GM19455 (cell line): ENCODE results near the gene CLMP.
"Not testable (repeated sequence)": the region's sequence is repeated elsewhere in the genome, so short reads cannot be mapped to it uniquely, and the experiment has no call there.

Source experiments
- ATAC-seq: cut with Tn5 transposase; IDR thresholded peaks from one replicate; pipeline ENCODE4 v1.9.1; 2021; ENCODE audit not compliant: unreplicated experiment

CLMP gene

DNA sequence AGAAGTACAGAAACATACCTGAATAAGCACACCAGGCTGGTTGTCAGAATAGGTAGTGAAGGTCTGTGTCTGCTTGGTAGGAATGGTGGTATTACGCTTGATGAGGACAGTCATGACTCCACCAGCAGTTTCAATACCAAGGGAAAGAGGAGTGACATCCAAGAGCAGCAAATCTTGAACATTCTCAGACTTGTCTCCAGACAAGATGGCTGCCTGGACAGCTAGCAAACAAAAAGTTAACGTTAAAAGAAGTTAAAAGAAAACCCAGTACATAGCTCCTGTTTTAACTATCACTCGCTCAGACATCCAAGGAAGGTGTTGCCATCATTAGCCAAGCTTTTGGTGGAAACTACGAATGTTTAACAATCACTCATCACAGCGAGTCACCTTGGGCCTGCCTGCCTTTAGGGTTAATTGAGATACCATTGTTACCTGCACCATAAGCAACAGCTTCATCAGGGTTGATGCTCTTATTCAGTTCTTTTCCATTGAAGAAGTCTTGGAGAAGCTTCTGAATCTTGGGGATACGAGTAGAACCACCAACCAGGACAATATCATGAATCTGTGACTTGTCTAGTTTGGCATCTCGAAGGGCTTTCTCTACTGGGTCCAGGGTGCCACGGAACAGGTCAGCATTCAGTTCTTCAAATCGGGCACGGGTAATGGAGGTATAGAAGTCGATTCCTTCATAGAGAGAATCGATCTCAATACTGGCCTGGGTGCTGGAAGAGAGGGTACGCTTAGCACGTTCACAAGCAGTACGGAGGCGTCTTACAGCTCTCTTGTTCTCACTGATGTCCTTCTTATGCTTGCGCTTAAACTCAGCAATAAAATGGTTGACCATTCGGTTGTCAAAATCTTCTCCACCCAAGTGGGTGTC is 135.8 kb downstream of the CLMP start:
- ATAC-seq: not testable (repeated sequence)

DNA sequence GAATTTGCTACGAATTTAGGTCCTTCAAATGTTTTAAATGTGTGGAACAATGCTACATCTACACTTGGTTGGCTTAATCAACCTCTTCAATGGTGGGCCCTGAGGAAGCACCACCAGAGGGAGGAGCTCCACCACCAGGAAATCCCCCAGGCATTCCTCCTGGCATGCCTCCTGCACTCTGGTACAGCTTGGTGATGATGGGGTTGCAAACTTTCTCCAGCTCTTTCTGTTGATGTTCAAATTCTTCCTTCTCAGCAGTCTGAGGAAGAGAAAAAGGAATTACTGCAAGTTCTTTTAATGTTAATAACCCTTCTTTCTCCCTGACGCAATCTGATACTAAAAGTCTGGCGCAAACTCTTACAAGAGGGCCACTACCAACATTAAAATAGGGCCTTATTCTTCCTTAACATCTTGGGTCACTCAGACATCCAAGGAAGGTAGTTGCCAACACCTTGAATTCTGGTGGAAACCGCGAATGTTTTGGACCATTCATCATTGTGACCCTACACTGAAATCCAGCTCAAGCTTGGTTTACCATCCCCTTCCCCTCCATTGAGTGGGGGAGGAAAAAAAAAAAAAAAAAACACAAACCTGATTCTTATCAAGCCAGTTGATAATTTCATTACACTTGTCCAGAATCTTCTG is 137.3 kb downstream of the CLMP start:
- ATAC-seq: no peak

- no peak for ATAC-seq
These were observed 138.1 kb downstream of the CLMP start for GRCh38 chr11:123056835-123057491.

GRCh38 chr11:123055191-123055901 is 139.7 kb downstream of the CLMP start:
- ATAC-seq: no peak

GRCh38 chr11:123054301-123055065 is 140.6 kb downstream of the CLMP start:
- ATAC-seq: peak; percentile 69

DNA sequence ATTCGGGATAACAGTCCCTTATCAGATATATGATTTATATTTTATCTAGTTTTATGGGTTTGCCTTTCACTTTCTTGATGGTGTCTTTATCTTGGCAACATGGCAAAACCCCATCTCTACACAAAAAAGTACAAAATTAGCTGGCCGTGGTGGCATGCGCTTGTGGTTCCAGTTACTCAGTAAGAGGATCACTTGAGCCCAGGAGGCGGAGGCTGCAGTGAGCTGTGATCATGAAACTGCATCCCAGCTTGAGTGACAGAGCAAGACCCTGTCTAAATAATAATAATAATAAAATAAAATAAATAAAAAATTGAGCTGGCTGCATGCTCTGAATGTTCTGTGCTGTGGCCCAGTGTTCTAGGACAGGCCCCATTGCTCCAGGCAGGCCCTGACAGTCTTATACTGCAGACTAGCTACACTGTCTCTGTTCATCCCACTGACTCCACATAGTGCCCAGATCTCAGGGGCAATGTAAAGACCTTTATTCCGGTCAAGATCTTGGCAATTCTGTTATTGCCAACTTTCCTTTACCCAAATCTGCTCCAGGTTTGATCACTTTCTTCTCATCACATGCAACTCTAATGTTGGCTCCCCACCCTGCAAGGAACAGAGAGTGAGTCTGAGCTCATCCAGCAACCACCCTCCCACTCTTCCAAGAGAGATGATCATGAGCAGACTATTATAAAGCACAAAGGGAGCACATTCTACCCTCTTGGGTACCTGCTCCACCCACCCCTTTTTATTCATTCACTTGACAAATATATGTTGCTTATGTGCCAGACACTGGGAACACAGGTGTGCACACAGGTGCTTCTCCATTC is 141.9 kb downstream of the CLMP start:
- no peak for ATAC-seq

DNA sequence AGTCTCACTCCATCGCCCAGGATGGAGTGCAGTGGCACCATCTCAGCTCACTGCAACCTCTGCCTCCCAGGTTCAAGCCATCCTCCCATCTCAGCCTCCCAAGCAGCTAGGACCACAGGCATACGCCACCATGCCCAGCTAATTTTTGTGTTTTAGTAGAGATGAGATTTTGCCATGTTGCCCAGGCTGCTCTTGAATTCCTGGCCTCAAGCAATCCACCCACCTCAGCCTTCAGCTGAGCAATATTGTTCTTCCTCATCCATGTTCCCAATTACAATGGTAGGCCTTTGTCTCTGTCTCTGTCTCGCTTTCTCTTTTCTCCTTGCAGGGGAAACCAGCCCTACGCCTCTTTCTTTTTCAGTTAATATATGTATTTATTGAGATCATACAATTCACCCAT is 143.4 kb downstream of the CLMP start:
- ATAC-seq: no peak

GRCh38 chr11:123051146-123051545 is 143.9 kb downstream of the CLMP start:
- no peak for ATAC-seq

DNA sequence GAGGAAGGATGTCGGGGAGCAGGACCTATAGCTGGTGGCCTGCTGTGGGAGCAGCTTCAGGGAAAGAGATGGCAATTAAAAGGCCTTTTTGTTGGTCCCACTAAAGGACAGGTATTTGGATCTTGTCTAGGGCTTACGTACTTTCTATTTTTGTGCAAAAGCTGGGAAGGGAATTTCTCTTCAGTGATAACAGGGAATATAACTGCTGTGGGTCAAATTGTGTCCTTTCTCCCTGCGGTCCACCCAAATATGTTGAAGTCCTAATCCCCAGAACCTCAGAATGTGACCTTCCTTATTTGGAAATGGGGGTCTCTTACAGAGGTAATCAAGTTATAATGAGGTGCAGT is 147.1 kb downstream of the CLMP start:
- no peak for ATAC-seq

DNA sequence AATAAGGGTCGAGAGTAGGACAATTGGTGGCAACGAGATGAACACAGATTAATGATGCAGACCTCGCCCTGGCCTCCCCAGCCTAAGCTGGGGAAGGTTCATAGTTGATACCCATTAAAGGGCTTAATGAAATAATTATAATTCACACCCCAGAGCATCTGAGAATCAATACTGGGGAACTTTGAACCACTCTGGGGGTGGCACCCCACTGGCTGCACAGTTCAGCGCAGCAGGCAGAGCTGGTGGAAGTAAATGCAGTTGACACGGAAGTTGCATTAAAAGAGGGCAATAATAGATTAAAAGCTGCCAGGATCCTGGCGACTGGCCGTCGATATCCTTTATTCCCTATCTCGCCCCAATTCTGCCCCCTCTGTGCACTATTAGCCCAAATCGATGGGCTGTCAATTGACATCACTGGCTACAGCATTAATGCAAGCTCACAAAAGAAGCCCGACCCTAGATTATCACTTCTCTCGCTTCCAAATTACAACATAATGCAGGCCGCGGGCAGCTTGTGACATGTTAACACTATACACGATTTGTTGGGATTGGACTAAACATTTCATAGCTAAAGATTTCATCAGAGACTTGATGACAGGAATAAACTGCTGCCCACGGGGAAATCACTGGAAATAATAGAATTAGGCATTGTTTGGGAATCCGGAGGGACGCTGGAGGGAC is 147.6 kb downstream of the CLMP start:
- no peak for ATAC-seq

- ATAC-seq: no peak
These were observed 148.4 kb downstream of the CLMP start for GRCh38 chr11:123046473-123047259.

- ATAC-seq: no peak
These were observed 149.9 kb downstream of the CLMP start for GRCh38 chr11:123045101-123045500.

DNA sequence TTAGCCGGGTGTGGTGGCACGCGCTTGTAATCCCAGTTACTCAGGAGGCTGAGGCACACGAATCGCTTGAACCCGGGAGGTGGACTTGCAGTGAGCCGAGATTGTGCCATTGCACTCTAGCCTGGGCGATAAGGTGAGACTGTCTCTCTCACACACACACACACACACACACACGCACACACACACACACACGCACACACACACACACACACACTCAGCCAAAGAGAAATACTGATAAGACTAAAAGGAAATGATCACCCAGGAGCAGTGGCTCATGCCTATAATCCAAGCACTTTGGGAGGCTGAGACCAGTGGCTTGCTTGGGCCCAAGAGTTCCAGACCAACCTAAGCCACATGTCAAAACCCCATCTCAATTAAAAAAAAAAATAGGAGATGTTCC is 153.9 kb downstream of the CLMP start:
- ATAC-seq: no peak

DNA sequence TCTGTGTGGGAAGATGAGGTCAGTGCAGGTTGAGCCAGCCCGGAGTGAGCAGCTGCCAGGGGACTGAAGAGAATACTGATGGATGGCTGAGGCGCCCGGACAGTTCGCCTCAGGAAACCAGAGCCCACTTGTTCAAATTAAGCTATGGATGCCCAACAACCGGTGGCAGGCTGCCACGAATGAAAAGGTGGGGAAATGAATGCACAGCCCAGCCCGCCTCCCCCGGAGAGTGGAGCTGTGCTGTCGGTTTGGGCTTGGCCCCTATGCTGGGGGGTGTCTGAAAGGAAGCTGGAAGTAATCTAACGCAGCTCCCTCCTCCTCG is 155.0 kb downstream of the CLMP start:
- ATAC-seq: no peak

DNA sequence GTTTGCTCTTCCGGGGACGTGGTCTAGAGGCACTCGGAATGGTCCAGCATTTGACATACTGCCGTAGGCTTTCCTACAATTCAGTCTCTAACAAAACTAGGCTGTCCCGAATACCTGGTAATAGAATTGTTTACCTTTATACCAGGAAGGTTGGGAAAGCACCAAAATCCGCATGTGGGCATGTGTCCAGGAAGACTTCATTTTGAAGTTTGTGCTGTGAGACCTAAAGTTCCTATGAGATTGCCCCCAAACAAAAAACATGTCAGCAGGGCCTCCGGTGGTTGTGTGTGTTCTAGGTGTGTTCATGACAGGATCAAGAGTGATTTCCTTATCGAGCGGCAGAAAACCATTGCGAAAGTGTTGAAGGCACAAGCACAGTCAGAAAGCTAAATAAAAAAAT is 159.2 kb downstream of the CLMP start:
- ATAC-seq: no peak

GRCh38 chr11:123034597-123034996 is 160.5 kb downstream of the CLMP start:
- no peak for ATAC-seq

DNA sequence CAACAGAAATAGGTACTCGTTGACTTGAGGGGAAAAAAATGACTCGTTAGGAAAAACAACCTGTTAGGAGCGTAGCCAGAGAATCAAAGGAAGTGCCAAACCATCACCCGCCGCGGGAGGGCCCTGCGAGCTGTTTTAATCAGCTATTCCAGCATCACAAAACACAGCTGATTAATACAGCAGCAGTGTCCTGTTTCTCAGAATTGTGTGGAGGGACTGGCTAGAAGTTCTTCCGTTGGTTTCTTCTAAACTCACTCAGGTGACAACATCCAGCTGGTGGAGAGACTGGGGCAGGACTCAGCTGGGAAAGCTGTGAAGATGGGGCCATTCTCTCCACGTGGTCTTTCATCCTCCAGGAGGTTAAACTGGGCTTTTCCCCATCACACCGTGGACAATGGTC is 161.2 kb downstream of the CLMP start:
- ATAC-seq: no peak

- no peak for ATAC-seq
These were observed 164.5 kb downstream of the CLMP start for GRCh38 chr11:123030517-123030916.

- ATAC-seq: no peak
These were observed 174.1 kb downstream of the CLMP start for GRCh38 chr11:123020968-123021367.
